Measurements from ENCODE around the gene COPG1.

COPG1 gene

DNA sequence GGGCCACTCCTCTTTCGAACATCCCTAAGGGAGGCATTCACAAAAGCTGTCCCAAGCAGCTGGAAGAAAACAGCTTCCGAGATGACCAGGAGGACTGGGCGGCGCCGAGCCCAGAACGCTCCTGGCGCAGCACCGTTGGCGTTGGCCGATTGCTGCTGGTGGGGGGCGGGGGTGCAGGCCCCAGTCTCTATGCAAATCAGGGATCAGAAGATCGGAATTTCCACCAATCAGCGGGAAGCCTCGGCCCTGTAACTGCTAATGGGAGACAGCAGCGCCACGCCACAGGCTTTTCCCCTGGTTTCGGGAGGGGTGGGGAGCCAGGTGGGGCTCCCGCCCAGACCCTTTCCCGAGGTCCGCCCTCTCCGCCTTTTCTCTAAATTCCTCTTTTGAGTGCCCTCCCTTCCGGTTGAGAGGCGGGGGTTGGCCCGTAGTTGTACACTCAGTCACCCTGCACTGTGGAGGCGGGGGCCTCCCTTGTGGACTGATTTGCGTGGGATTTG is 56.2 kb downstream of the COPG1 start:
- H3F3A ChIP-seq (ENCODE audit: low read depth): no peaks in the 10 kb centered on the region
- H3K4me1 ChIP-seq (ENCODE audit: insufficient read depth, low read length, poor library complexity, severe bottlenecking): no peaks in the 10 kb centered on the region
- H3K79me2 ChIP-seq (ENCODE audit: insufficient read depth, low read length): no peaks in the 10 kb centered on the region
- H4K20me1 ChIP-seq (ENCODE audit: insufficient read depth, low read length, poor library complexity, severe bottlenecking): no peaks in the 10 kb centered on the region
- no peak overlapping the region for H2AFZ ChIP-seq (ENCODE audit: low read length)
- no peak overlapping the region for H3K9ac ChIP-seq (ENCODE audit: low read depth, low read length, poor library complexity, severe bottlenecking)
- H3K4me3 ChIP-seq (ENCODE audit: low read length, poor library complexity, severe bottlenecking): no peak overlapping the region
- H3K27me3 ChIP-seq (ENCODE audit: insufficient read depth, low read length, poor library complexity, severe bottlenecking): no peaks in the 10 kb centered on the region
- no peaks in the 10 kb centered on the region for H3K9me2 ChIP-seq (replicated peaks; ENCODE audit: low read depth, low read length)
- no peak overlapping the region for H3K4me2 ChIP-seq (ENCODE audit: low read depth, low read length, poor library complexity, severe bottlenecking)
- peaks cover 41% of the 10 kb centered on the region; the same call in 1 of the 2 replicates for H3K36me3 ChIP-seq (ENCODE audit: insufficient read depth, low read length)
- H3K9me3 ChIP-seq (ENCODE audit: insufficient read depth, low read depth, low read length): no peaks in the 10 kb centered on the region
- TF ChIP-seq, protein P1, sequence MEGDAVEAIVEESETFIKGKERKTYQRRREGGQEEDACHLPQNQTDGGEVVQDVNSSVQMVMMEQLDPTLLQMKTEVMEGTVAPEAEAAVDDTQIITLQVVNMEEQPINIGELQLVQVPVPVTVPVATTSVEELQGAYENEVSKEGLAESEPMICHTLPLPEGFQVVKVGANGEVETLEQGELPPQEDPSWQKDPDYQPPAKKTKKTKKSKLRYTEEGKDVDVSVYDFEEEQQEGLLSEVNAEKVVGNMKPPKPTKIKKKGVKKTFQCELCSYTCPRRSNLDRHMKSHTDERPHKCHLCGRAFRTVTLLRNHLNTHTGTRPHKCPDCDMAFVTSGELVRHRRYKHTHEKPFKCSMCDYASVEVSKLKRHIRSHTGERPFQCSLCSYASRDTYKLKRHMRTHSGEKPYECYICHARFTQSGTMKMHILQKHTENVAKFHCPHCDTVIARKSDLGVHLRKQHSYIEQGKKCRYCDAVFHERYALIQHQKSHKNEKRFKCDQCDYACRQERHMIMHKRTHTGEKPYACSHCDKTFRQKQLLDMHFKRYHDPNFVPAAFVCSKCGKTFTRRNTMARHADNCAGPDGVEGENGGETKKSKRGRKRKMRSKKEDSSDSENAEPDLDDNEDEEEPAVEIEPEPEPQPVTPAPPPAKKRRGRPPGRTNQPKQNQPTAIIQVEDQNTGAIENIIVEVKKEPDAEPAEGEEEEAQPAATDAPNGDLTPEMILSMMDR (conservative IDR thresholded peaks at IDR 0.05; ENCODE audit: low read length): no peak
- TF ChIP-seq EZH2phosphoT487 (IDR thresholded peaks at IDR 0.05; ENCODE audit: borderline replicate concordance): no peak

DNA sequence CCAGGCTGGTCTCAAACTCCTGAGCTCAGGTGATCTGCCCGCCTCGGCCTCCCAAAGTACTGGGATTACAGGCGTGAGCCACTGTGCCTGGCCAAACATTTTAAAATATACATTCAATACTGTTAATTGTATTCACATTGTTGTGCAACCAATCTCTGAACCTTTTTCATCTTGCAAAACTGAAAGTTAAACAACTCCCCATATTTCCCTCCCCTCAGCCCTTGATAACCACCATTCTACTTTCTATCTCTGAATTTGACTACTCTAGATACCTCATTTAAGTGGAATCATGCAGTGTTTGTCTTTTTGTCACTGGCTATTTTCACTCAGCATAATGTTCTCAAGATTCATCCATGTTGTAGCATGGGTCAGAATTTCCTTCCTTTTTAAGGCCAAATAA is 59.2 kb downstream of the COPG1 start:
- H3K36me3 ChIP-seq (ENCODE audit: insufficient read depth, low read length): peaks cover 20% of the 10 kb centered on the region; the same call in 1 of the 2 replicates
- H3K9me3 ChIP-seq (ENCODE audit: insufficient read depth, low read depth, low read length): no peaks in the 10 kb centered on the region
- H3F3A ChIP-seq (ENCODE audit: low read depth): no peaks in the 10 kb centered on the region
- TF ChIP-seq, protein P1 (conservative IDR thresholded peaks at IDR 0.05; ENCODE audit: low read length): no peak
- TF ChIP-seq EZH2phosphoT487 (IDR thresholded peaks at IDR 0.05; ENCODE audit: borderline replicate concordance): no peak
- H3K4me3 ChIP-seq (ENCODE audit: low read length, poor library complexity, severe bottlenecking): no peak overlapping the region
- no peaks in the 10 kb centered on the region for H3K27me3 ChIP-seq (ENCODE audit: insufficient read depth, low read length, poor library complexity, severe bottlenecking)
- peaks cover 2% of the 10 kb centered on the region; the same call in 1 of the 2 replicates for H3K79me2 ChIP-seq (ENCODE audit: insufficient read depth, low read length)
- peaks cover 7% of the 10 kb centered on the region for H4K20me1 ChIP-seq (ENCODE audit: insufficient read depth, low read length, poor library complexity, severe bottlenecking)
- H3K9ac ChIP-seq (ENCODE audit: low read depth, low read length, poor library complexity, severe bottlenecking): no peak overlapping the region
- H3K4me1 ChIP-seq (ENCODE audit: insufficient read depth, low read length, poor library complexity, severe bottlenecking): peaks cover 13% of the 10 kb centered on the region
- no peak overlapping the region for H2AFZ ChIP-seq (ENCODE audit: low read length)
- H3K9me2 ChIP-seq (replicated peaks; ENCODE audit: low read depth, low read length): no peaks in the 10 kb centered on the region
- no peak overlapping the region for H3K4me2 ChIP-seq (ENCODE audit: low read depth, low read length, poor library complexity, severe bottlenecking)

DNA sequence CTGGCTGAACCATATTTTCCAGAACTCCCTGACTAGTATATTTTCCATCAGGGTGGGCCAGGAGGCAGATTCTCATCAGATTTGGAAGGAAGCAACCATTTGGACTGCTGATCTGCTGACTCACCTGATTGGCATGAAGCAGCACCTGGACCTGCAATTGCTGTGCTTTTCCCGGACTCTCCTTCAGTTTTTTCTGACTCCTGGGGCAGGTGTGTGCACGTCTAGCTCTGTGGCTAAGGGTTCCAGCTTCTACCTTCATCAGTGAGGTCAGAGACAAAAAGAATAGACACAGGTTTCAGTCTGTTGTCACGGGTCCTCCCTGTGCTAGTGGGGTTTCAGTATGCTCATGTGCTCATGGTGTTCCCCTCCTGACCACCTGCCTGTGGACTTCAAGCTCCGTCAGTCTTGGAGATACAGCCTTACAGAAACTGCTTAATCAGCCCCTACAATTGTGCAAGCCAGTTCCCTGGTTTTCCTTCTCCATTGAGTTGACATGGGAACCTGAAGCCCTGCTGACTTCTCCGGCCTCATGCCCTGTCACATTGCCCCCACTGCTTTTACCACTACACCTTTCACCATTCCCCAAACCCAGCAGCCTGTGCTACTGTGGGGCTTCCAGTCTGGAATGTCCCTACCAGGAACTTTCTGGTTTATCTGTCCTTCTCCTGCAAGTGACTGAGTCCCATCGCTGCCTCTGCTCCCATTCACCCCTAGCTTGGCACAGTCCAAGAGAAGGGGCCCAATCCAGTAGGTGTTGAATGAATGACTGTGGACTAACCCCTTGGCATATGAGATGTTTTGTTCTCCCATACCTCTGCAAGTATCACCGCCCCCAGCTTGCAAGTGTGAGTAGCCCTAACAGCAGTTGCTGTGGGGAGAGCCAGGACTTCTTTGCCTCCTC is 61.0 kb downstream of the COPG1 start:
- TF ChIP-seq EZH2phosphoT487 (IDR thresholded peaks at IDR 0.05; ENCODE audit: borderline replicate concordance): no peak
- TF ChIP-seq, protein P1 (conservative IDR thresholded peaks at IDR 0.05; ENCODE audit: low read length): no peak
- H3K79me2 ChIP-seq (ENCODE audit: insufficient read depth, low read length): peaks cover 19% of the 10 kb centered on the region
- peaks cover 3% of the 10 kb centered on the region; the same call in 1 of the 2 replicates for H3K36me3 ChIP-seq (ENCODE audit: insufficient read depth, low read length)
- no peaks in the 10 kb centered on the region for H3K9me3 ChIP-seq (ENCODE audit: insufficient read depth, low read depth, low read length)
- no peak overlapping the region for H2AFZ ChIP-seq (ENCODE audit: low read length)
- H3K27me3 ChIP-seq (ENCODE audit: insufficient read depth, low read length, poor library complexity, severe bottlenecking): peaks cover 4% of the 10 kb centered on the region
- no peak overlapping the region for H3K4me3 ChIP-seq (ENCODE audit: low read length, poor library complexity, severe bottlenecking)
- H3K9me2 ChIP-seq (replicated peaks; ENCODE audit: low read depth, low read length): no peaks in the 10 kb centered on the region
- H3K9ac ChIP-seq (ENCODE audit: low read depth, low read length, poor library complexity, severe bottlenecking): no peak overlapping the region
- peaks cover 22% of the 10 kb centered on the region for H3K4me1 ChIP-seq (ENCODE audit: insufficient read depth, low read length, poor library complexity, severe bottlenecking)
- H3K4me2 ChIP-seq (ENCODE audit: low read depth, low read length, poor library complexity, severe bottlenecking): no peak overlapping the region
- H4K20me1 ChIP-seq (ENCODE audit: insufficient read depth, low read length, poor library complexity, severe bottlenecking): peaks cover 24% of the 10 kb centered on the region
- 0 out of 2 replicates have a peak, but pooled peaks cover 5% of the 10 kb centered on the region for H3F3A ChIP-seq (ENCODE audit: low read depth)
